HepG2 (cell line): Measurements from ENCODE around the gene ABCG4. TPM values are rescaled to one million over a fixed set of nuclear protein-coding genes. Genes with fewer than 3 reads are reported as not detected.

Experiments
- ATAC-seq: fragments of 200-7000 bp; cut with Tn5 transposase; 3 replicates; pipeline ENCODE4 v1.9.1; 2020; ENCODE audit warnings: mild to moderate bottlenecking, moderate library complexity
- BruUV-seq: library from RNA; stranded (reverse); fragments of 400-500 nt; replicated peaks from 2 replicates; lab custom pipeline; 2021; lab: Mats Ljungman, UMichigan
- CTCF ChIA-PET: fragments of 300-600 bp; formaldehyde crosslinking; extraction: SDS; loops from one replicate; lab custom pipeline; 2021; ENCODE audit warnings: low total read pairs, inconsistent platforms, low intra/inter-chr PET ratio; lab: Yijun Ruan, JAX
- POLR2A ChIA-PET: fragments of 350-600 bp; sonication (Branson Sonifier 250); formaldehyde crosslinking; loops from one replicate; lab custom pipeline; 2020; ENCODE audit warnings: antibody characterized with exemption, inconsistent platforms; lab: Yijun Ruan, JAX
- DNase-seq: peaks from one replicate; pipeline ENCODE4 v3.0.0-alpha.2; 2015; ENCODE audit warnings: low spot score
- FAIRE-seq: peaks from 3 replicates; lab custom pipeline; 2011; peaks lifted over from hg19 to GRCh38; lab: Jason Lieb, UNC
- H2AFZ ChIP-seq: one replicate; pipeline ENCODE4 v1.6.1; 2011; ENCODE audit warnings: low read length, inconsistent platforms
- H3K27ac ChIP-seq: fragments of 300-600 bp; 3 replicates; pipeline ENCODE4 v1.8.0; 2011; ENCODE audit warnings: mixed run types, mild to moderate bottlenecking, mixed read lengths, low read length, inconsistent platforms; ENCODE audit not compliant: insufficient read depth; ENCODE audit errors: extremely low read length
- H3K27me3 ChIP-seq, 2 experiments: fragments of 200-600 bp in 1 of 2; 2 replicates in 1 of 2; 3 replicates in 1 of 2; pipeline versions ENCODE4 v1.6.0 to v1.8.0; 2011; ENCODE audit warnings: low read length in 2 of 2, mild to moderate bottlenecking in 2 of 2, moderate library complexity in 2 of 2, inconsistent platforms in 1 of 2; ENCODE audit not compliant: insufficient read depth in 2 of 2, control insufficient read depth in 1 of 2
- H3K36me3 ChIP-seq, 2 experiments: fragments of 200-600 bp in 1 of 2; replicated peaks in 1 of 2; 2 replicates in 1 of 2; 3 replicates in 1 of 2; pipeline versions ENCODE4 v1.5.1 to v1.8.0; 2011; ENCODE audit warnings: low read length in 2 of 2, inconsistent platforms in 1 of 2; ENCODE audit not compliant: insufficient read depth in 2 of 2, control insufficient read depth in 1 of 2
- H3K4me1 ChIP-seq: 2 replicates; pipeline ENCODE4 v1.5.1; 2012; ENCODE audit warnings: low read length, inconsistent platforms; ENCODE audit not compliant: insufficient read depth
- H3K4me2 ChIP-seq: 2 replicates; pipeline ENCODE4 v1.6.0; 2011; ENCODE audit warnings: low read depth, low read length, inconsistent platforms
- H3K4me3 ChIP-seq, 3 experiments: fragments of 200-600 bp in 1 of 3; sonication (generic), shearing (Covaris generic) in 1 of 3; replicated peaks in 1 of 3; 2 replicates each; pipeline ENCODE4 v1.5.1; 2011 to 2016; ENCODE audit warnings: low read length in 3 of 3, inconsistent platforms in 2 of 3, low read depth in 2 of 3, mild to moderate bottlenecking in 2 of 3, control low read depth in 1 of 3, mixed read lengths in 1 of 3; ENCODE audit not compliant: insufficient read depth in 1 of 3
- H3K79me2 ChIP-seq: one replicate; pipeline ENCODE4 v1.6.1; 2011; ENCODE audit warnings: low read length, inconsistent platforms; ENCODE audit not compliant: insufficient read depth
- H3K9ac ChIP-seq: 2 replicates; pipeline ENCODE4 v1.6.0; 2011; ENCODE audit warnings: mild to moderate bottlenecking, low read depth, low read length, inconsistent platforms; ENCODE audit not compliant: insufficient read depth
- H3K9me3 ChIP-seq: 2 replicates; pipeline ENCODE4 v1.5.1; 2012; ENCODE audit warnings: mild to moderate bottlenecking, low read length
- H4K20me1 ChIP-seq: 2 replicates; pipeline ENCODE4 v1.6.0; 2011; ENCODE audit warnings: inconsistent platforms, mild to moderate bottlenecking, low read length, moderate library complexity; ENCODE audit not compliant: insufficient read depth
- FOXK1 ChIP-seq: sonication (generic); formaldehyde crosslinking; IDR thresholded peaks from 2 replicates; pipeline ENCODE4 v1.4.0; 2020; ENCODE audit warnings: low read depth, missing genetic modification reagents, borderline replicate concordance
- FOXM1 ChIP-seq: sonication (generic); formaldehyde crosslinking; IDR thresholded peaks from 2 replicates; pipeline ENCODE4 v1.5.0; 2020; ENCODE audit warnings: missing genetic modification reagents
- FOXO1 ChIP-seq: sonication (generic); formaldehyde crosslinking; IDR thresholded peaks from 2 replicates; pipeline ENCODE4 v1.4.0; 2020; ENCODE audit warnings: missing genetic modification reagents
- GLI4 ChIP-seq: sonication (generic); formaldehyde crosslinking; IDR thresholded peaks from 2 replicates; pipeline ENCODE4 v1.5.1; 2020; ENCODE audit warnings: missing genetic modification reagents, mild to moderate bottlenecking, moderate library complexity, borderline replicate concordance
- IKZF1 ChIP-seq: fragments of 450-650 bp; IDR thresholded peaks from 2 replicates; pipeline ENCODE4 v1.7.1; 2016
- KAT8 ChIP-seq: IDR thresholded peaks from 2 replicates; pipeline ENCODE4 v1.6.1; 2016; ENCODE audit warnings: missing genetic modification reagents, missing compliant biosample characterization
- NR2C2 ChIP-seq: sonication (generic); formaldehyde crosslinking; IDR thresholded peaks from 2 replicates; pipeline ENCODE4 v1.4.0; 2020; ENCODE audit warnings: missing genetic modification reagents, mild to moderate bottlenecking, moderate library complexity, borderline replicate concordance
- PHF5A ChIP-seq: IDR thresholded peaks from one replicate; pipeline ENCODE4 v1.6.1; 2018; ENCODE audit warnings: low read depth, missing genetic modification reagents; ENCODE audit not compliant: unreplicated experiment
- REXO4 ChIP-seq: sonication (generic); formaldehyde crosslinking; IDR thresholded peaks from 2 replicates; pipeline ENCODE4 v1.8.0; 2022; ENCODE audit warnings: missing genetic modification reagents, mild to moderate bottlenecking, borderline replicate concordance
- SETDB1 ChIP-seq: sonication (generic); formaldehyde crosslinking; IDR thresholded peaks from 2 replicates; pipeline ENCODE4 v1.5.1; 2020; ENCODE audit warnings: missing genetic modification reagents, mild to moderate bottlenecking, borderline replicate concordance
- ZBTB38 ChIP-seq: sonication (generic); formaldehyde crosslinking; IDR thresholded peaks from 2 replicates; pipeline ENCODE4 v1.5.1; 2020; ENCODE audit warnings: mild to moderate bottlenecking, missing genetic modification reagents
- ZNF367 ChIP-seq: sonication (generic); formaldehyde crosslinking; IDR thresholded peaks from 2 replicates; pipeline ENCODE4 v1.4.0; 2020; ENCODE audit warnings: missing genetic modification reagents, borderline replicate concordance
- ZNF431 ChIP-seq: sonication (generic); formaldehyde crosslinking; IDR thresholded peaks from 2 replicates; pipeline ENCODE4 v1.9.0; 2022; ENCODE audit warnings: missing genetic modification reagents, low read depth, mild to moderate bottlenecking, borderline replicate concordance
- ZNF781 ChIP-seq: sonication (generic); formaldehyde crosslinking; IDR thresholded peaks from 2 replicates; pipeline ENCODE4 v1.5.1; 2020; ENCODE audit warnings: borderline replicate concordance, mild to moderate bottlenecking, missing genetic modification reagents; ENCODE audit errors: not compliant biosample characterization
- ZNF792 ChIP-seq: IDR thresholded peaks from 2 replicates; pipeline ENCODE4 v1.6.1; 2016
- WGBS: methylation state at CpG from one replicate; pipeline ENCODE4 v1.1.6; 2017; ENCODE audit warnings: low lambda C conversion rate; 5-methylcytosine and 5-hydroxymethylcytosine counted together
- in situ Hi-C: cut with HindIII; loops from 2 replicates; pipeline ENCODE4 v1.10.0; 2017; ENCODE audit warnings: low pct_unique_long_range_greater_than_20kb; ENCODE audit not compliant: extremely low pct_ligation_motif_present
- intact Hi-C: fragments of 100-400 bp; cut with micrococcal nuclease; formaldehyde crosslinking; loops from one replicate; pipeline ENCODE4 v1.10.0; 2022; ENCODE audit not compliant: unreplicated experiment
- polyA plus RNA-seq, 8 experiments: library from polyadenylated mRNA; depleted of rRNA in 3 of 8; stranded (reverse) in 7 of 8; unstranded in 1 of 8; fragments of >200 nt; fragmentation: Illumina TruSeq in 4 of 8; extraction: Trizol in 4 of 8; gene quantifications; 2 replicates each; pipeline versions ENCODE4 v1.2.1 to v1.2.3, GENCODE V29; 2011 to 2016; ENCODE audit warnings: low read depth in 4 of 8, missing spikeins in 1 of 8, mixed read lengths in 1 of 8; ENCODE audit not compliant: insufficient read depth in 1 of 8
- total RNA-seq, 5 experiments: library from RNA; depleted of rRNA; stranded (reverse); fragments of >200 nt; fragmentation: Illumina TruSeq; extraction: Trizol; gene quantifications; 2 replicates each; pipeline ENCODE4 v1.2.3, GENCODE V29; 2016; ENCODE audit warnings: low read depth in 1 of 5
- TF ChIP-seq, protein P1 (sequence below): sonication (generic); formaldehyde crosslinking; IDR thresholded peaks from 2 replicates; pipeline ENCODE4 v1.4.0; 2020; ENCODE audit warnings: missing genetic modification reagents
- TF ChIP-seq, protein P2 (sequence below): sonication (generic); formaldehyde crosslinking; IDR thresholded peaks from 2 replicates; pipeline ENCODE4 v1.4.0; 2020; ENCODE audit warnings: missing genetic modification reagents
- TF ChIP-seq, protein P3 (sequence below): IDR thresholded peaks from 2 replicates; pipeline ENCODE4 v1.6.1; 2012; ENCODE audit warnings: low read length, improper control_type of control experiment

ABCG4 gene
- total and polyA plus RNA-seq, 2 of the 13 experiments (the other 11 are each of a cell fraction or from before 2014, with no cell fraction given), result not detected

DNA sequence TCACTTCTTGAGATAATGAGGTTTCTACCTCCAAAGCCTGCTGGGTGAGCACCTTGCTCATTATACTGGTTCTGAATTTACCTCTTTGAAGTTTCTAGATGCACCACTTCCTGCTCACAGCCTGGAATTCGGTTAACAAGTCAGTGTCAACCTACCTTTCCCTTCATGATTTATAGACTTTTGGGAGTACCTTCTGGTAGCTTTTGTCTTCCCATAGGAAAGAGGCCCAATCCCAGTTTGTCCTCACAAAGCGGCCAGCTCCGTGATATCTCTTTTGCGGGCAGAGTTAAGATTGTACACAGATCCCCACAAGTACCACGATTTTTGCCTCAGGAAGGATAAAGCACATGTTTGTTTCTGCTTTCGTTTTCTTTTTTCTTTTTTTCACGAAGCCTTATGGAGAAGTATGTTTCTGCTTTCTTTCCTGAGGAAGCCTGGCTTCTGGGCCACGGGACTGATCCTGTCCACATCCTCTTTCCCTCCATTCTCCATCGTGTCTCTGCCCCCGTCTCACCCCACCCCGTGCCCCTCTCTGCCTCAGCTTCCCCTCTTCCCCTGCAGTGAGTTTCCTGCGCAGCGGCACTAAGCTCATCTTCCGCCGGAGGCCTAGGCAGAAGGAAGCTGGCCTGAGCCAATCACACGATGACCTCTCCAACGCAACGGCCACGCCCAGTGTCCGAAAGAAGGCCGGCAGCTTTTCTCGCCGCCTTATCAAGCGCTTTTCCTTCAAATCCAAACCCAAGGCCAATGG, 33.2 kb upstream of the ABCG4 start (continued):
- TF ChIP-seq, protein P1, sequence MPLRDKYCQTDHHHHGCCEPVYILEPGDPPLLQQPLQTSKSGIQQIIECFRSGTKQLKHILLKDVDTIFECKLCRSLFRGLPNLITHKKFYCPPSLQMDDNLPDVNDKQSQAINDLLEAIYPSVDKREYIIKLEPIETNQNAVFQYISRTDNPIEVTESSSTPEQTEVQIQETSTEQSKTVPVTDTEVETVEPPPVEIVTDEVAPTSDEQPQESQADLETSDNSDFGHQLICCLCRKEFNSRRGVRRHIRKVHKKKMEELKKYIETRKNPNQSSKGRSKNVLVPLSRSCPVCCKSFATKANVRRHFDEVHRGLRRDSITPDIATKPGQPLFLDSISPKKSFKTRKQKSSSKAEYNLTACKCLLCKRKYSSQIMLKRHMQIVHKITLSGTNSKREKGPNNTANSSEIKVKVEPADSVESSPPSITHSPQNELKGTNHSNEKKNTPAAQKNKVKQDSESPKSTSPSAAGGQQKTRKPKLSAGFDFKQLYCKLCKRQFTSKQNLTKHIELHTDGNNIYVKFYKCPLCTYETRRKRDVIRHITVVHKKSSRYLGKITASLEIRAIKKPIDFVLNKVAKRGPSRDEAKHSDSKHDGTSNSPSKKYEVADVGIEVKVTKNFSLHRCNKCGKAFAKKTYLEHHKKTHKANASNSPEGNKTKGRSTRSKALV (CRISPR knock-in tag), result no peak
- TF ChIP-seq SETDB1 (CRISPR knock-in tag) (no peak), FOXM1 (CRISPR knock-in tag) (no peak), ZNF367 (CRISPR knock-in tag) (no peak), ZNF781 (CRISPR knock-in tag) (no peak), IKZF1 (no peak), NR2C2 (CRISPR knock-in tag) (no peak), PHF5A (no peak)

DNA sequence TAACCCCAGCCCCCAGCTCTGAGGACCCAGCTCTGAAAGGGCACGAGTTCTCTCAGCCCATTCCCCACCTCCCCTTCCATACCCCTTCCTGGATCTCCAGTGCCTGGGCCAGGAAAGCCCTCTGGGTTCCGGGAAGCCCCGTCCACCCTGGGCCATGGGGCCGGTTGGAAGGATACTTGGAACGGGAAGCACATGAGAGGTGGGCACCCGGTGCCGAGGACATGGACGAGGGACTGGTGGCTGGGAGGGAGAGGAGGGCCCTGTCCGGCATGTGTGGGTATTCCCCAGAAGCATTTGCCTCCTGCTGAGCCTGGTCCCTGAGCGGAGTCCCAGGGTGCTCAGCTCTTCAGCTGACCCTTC, 32.6 kb upstream of the ABCG4 start:
- Histone ChIP-seq H3K27ac (no peak overlapping the region), H2AFZ (no peak overlapping the region), H3K4me3 (no peak overlapping the region), H3K79me2 (no peaks in the 10 kb centered on the region), H3K36me3 (peaks cover 14 to 26% of the 10 kb centered on the region in 2 experiments), H3K4me2 (no peak overlapping the region), H3K4me1 (peaks cover 12% of the 10 kb centered on the region), H4K20me1 (no peaks in the 10 kb centered on the region), H3K9ac (no peak overlapping the region), H3K27me3 (no peaks in the 10 kb centered on the region; a peak in 1 of 5 replicates), H3K9me3 (no peaks in the 10 kb centered on the region)
- ATAC-seq, result no peak
- no peak for DNase-seq
- intact Hi-C loops (no loop called here), in situ Hi-C loops (no loop called here)
- BruUV-seq, result no TSS peak
- ChIA-PET CTCF (no interaction called here), POLR2A (interaction anchor here (0.7 kb wide), 1 partner anchor 222 kb away, joined by 3 read pairs; no protein-coding TSS in a partner anchor)
- no peak for FAIRE-seq
- WGBS, result 91% methylated on average over 8 of the region's 10 CpGs
- TF ChIP-seq, protein P2, sequence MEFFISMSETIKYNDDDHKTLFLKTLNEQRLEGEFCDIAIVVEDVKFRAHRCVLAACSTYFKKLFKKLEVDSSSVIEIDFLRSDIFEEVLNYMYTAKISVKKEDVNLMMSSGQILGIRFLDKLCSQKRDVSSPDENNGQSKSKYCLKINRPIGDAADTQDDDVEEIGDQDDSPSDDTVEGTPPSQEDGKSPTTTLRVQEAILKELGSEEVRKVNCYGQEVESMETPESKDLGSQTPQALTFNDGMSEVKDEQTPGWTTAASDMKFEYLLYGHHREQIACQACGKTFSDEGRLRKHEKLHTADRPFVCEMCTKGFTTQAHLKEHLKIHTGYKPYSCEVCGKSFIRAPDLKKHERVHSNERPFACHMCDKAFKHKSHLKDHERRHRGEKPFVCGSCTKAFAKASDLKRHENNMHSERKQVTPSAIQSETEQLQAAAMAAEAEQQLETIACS, result no peak
- TF ChIP-seq FOXO1, result no peak
- TF ChIP-seq ZNF431 (CRISPR knock-in tag), result no peak
- no peak for TF ChIP-seq ZNF792 (CRISPR knock-in tag)
- no peak for TF ChIP-seq ZBTB38 (CRISPR knock-in tag)
- no peak for TF ChIP-seq KAT8
- no peak for TF ChIP-seq GLI4 (CRISPR knock-in tag)
- TF ChIP-seq, protein P3, sequence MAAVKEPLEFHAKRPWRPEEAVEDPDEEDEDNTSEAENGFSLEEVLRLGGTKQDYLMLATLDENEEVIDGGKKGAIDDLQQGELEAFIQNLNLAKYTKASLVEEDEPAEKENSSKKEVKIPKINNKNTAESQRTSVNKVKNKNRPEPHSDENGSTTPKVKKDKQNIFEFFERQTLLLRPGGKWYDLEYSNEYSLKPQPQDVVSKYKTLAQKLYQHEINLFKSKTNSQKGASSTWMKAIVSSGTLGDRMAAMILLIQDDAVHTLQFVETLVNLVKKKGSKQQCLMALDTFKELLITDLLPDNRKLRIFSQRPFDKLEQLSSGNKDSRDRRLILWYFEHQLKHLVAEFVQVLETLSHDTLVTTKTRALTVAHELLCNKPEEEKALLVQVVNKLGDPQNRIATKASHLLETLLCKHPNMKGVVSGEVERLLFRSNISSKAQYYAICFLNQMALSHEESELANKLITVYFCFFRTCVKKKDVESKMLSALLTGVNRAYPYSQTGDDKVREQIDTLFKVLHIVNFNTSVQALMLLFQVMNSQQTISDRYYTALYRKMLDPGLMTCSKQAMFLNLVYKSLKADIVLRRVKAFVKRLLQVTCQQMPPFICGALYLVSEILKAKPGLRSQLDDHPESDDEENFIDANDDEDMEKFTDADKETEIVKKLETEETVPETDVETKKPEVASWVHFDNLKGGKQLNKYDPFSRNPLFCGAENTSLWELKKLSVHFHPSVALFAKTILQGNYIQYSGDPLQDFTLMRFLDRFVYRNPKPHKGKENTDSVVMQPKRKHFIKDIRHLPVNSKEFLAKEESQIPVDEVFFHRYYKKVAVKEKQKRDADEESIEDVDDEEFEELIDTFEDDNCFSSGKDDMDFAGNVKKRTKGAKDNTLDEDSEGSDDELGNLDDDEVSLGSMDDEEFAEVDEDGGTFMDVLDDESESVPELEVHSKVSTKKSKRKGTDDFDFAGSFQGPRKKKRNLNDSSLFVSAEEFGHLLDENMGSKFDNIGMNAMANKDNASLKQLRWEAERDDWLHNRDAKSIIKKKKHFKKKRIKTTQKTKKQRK, result no peak
- no peak for TF ChIP-seq FOXK1 (CRISPR knock-in tag)
- TF ChIP-seq REXO4 (CRISPR knock-in tag), result no peak
